Keratinocyte (primary cell): ENCODE measurements around the gene CRYGB. TPM values are rescaled to one million over a fixed set of nuclear protein-coding genes. Genes with fewer than 3 reads are reported as not detected.

Experiments
- DNase-seq: peaks from one replicate; pipeline ENCODE4 v3.0.0-alpha.2; 2011; ENCODE audit warnings: low read depth, missing footprints, low spot score
- FAIRE-seq: peaks from 2 replicates; lab custom pipeline; 2011; peaks lifted over from hg19 to GRCh38; lab: Jason Lieb, UNC
- H2AFZ ChIP-seq: 2 replicates; pipeline ENCODE4 v1.6.0; 2012; ENCODE audit warnings: low read length, control low read depth, inconsistent platforms; ENCODE audit not compliant: control insufficient read depth
- H3K27ac ChIP-seq: 2 replicates; pipeline ENCODE4 v1.5.1; 2011; ENCODE audit warnings: low read length; ENCODE audit not compliant: control insufficient read depth, insufficient read depth
- H3K27me3 ChIP-seq: 3 replicates; pipeline ENCODE4 v1.6.0; 2011; ENCODE audit warnings: low read length; ENCODE audit not compliant: control insufficient read depth, insufficient read depth; ENCODE audit errors: extremely low read depth
- H3K36me3 ChIP-seq, 2 experiments: 2 replicates in 1 of 2; 3 replicates in 1 of 2; pipeline ENCODE4 v1.5.1; 2011; ENCODE audit warnings: low read length in 2 of 2, mild to moderate bottlenecking in 1 of 2; ENCODE audit not compliant: control insufficient read depth in 2 of 2, insufficient read depth in 2 of 2; ENCODE audit errors: extremely low read depth in 1 of 2
- H3K4me1 ChIP-seq: 3 replicates; pipeline ENCODE4 v1.5.1; 2011; ENCODE audit warnings: low read length; ENCODE audit not compliant: control insufficient read depth, insufficient read depth; ENCODE audit errors: extremely low read depth
- H3K4me2 ChIP-seq: 3 replicates; pipeline ENCODE4 v1.6.0; 2011; ENCODE audit warnings: low read depth, low read length; ENCODE audit not compliant: control insufficient read depth, insufficient read depth; ENCODE audit errors: extremely low read depth
- H3K4me3 ChIP-seq, 3 experiments: fragments of 200-600 bp in 1 of 3; sonication (generic) in 1 of 3; 2 replicates in 2 of 3; 3 replicates in 1 of 3; pipeline ENCODE4 v1.5.1; 2011 to 2016; ENCODE audit warnings: low read length in 3 of 3, mild to moderate bottlenecking in 3 of 3, control low read depth in 2 of 3, inconsistent platforms in 1 of 3, low read depth in 1 of 3, mixed read lengths in 1 of 3, mixed run types in 1 of 3, moderate library complexity in 1 of 3; ENCODE audit not compliant: control insufficient read depth in 2 of 3, insufficient read depth in 2 of 3; ENCODE audit errors: extremely low read depth in 1 of 3
- H3K79me2 ChIP-seq: 2 replicates; pipeline ENCODE4 v1.6.0; 2012; ENCODE audit warnings: low read length; ENCODE audit not compliant: control insufficient read depth, insufficient read depth
- H3K9ac ChIP-seq: 3 replicates; pipeline ENCODE4 v1.6.0; 2011; ENCODE audit warnings: low read length; ENCODE audit not compliant: control insufficient read depth, insufficient read depth; ENCODE audit errors: extremely low read depth
- H3K9me1 ChIP-seq: 3 replicates; pipeline ENCODE4 v1.6.0; 2011; ENCODE audit warnings: low read length; ENCODE audit not compliant: control insufficient read depth, insufficient read depth; ENCODE audit errors: extremely low read depth
- H3K9me3 ChIP-seq: 2 replicates; pipeline ENCODE4 v1.5.1; 2012; ENCODE audit warnings: low read depth, low read length; ENCODE audit not compliant: control insufficient read depth
- H4K20me1 ChIP-seq: 3 replicates; pipeline ENCODE4 v1.6.0; 2011; ENCODE audit warnings: low read length; ENCODE audit not compliant: control insufficient read depth, insufficient read depth; ENCODE audit errors: extremely low read depth
- CTCF ChIP-seq, 3 experiments: IDR thresholded peaks in 1 of 3; conservative IDR thresholded peaks in 1 of 3; optimal IDR thresholded peaks in 1 of 3; 2 replicates in 2 of 3; 3 replicates in 1 of 3; pipeline versions ENCODE3 to v1.5.1; 2011; ENCODE audit warnings: low read length in 3 of 3, mild to moderate bottlenecking in 3 of 3, moderate library complexity in 2 of 3, control low read depth in 1 of 3, inconsistent platforms in 1 of 3; ENCODE audit not compliant: insufficient read depth in 2 of 3; ENCODE audit errors: extremely low read depth in 1 of 3
- EZH2 ChIP-seq: IDR thresholded peaks from one replicate; pipeline ENCODE4 v1.6.1; 2012; ENCODE audit warnings: inconsistent platforms, mild to moderate bottlenecking, low read length, moderate library complexity
- dilution Hi-C: fragments of 300-500 bp; cut with MboI; formaldehyde crosslinking; loops from one replicate; pipeline ENCODE4 v1.7.0; 2020; ENCODE audit warnings: low sequenced_read_pairs; ENCODE audit not compliant: extremely low pct_ligation_motif_present
- polyA plus RNA-seq, 5 experiments: library from polyadenylated mRNA; depleted of rRNA in 3 of 5; stranded (reverse) in 3 of 5; stranded (forward) in 1 of 5; unstranded in 1 of 5; fragments of >200 nt; gene quantifications; 1 replicate in 1 of 5; 2 replicates in 3 of 5; 3 replicates in 1 of 5; pipeline versions ENCODE4 v1.2.1 to v1.2.3, GENCODE V29; 2011 to 2012; ENCODE audit warnings: missing spikeins in 2 of 5, low read depth in 1 of 5, low replicate concordance in 1 of 5

The CRYGB gene
- polyA plus RNA-seq, 1 donor (not counting 4 experiments of a cell fraction or from before 2014, with no cell fraction given), result not detected

- H3K79me2 ChIP-seq, result no peaks in the 10 kb centered on the region
- no peak overlapping the region for H3K4me3 ChIP-seq
- no peak overlapping the region for H3K27ac ChIP-seq
- H3K27me3 ChIP-seq, result no peaks in the 10 kb centered on the region
- peak overlapping the region; percentile 47 for H3K4me2 ChIP-seq
- FAIRE-seq (peak; percentile 59), DNase-seq (no peak)
- H4K20me1 ChIP-seq, result no peaks in the 10 kb centered on the region
- H2AFZ ChIP-seq, result no peak overlapping the region
- peaks cover 9% of the 10 kb centered on the region for H3K4me1 ChIP-seq
- TF ChIP-seq EZH2 (no peak), CTCF (optimal IDR thresholded peaks at IDR 0.05 in 1 of 3, IDR thresholded peaks at IDR 0.05 in 1 of 3, conservative IDR thresholded peaks at IDR 0.05 in 1 of 3; ENCODE audit: extremely low read depth in 1 of 3, insufficient read depth in 2 of 3, low read length in 3 of 3) (no peak)
- dilution Hi-C loops, result no loop called here
- no peaks in the 10 kb centered on the region for H3K9me1 ChIP-seq
- H3K9ac ChIP-seq, result no peak overlapping the region
- no peaks in the 10 kb centered on the region for H3K9me3 ChIP-seq
- no peaks in the 10 kb centered on the region for H3K36me3 ChIP-seq
Measured at GRCh38 chr2:208192611-208193236, 46.8 kb upstream of the CRYGB start.

- dilution Hi-C loops, result no loop called here
- Histone ChIP-seq H3K4me2 (no peak within 1 kb of the TSS), H3K9me3 (no peaks in the 10 kb centered on the region), H3K4me1 (peaks cover 9% of the 10 kb centered on the region), H4K20me1 (no peaks in the 10 kb centered on the region), H3K36me3 (no peaks in the 10 kb centered on the region), H3K4me3 (no peak within 1 kb of the TSS), H3K9ac (no peak within 1 kb of the TSS), H3K27ac (no peak within 1 kb of the TSS), H3K79me2 (no peaks in the 10 kb centered on the region), H2AFZ (no peak within 1 kb of the TSS), H3K9me1 (no peaks in the 10 kb centered on the region), H3K27me3 (no peaks in the 10 kb centered on the region)
- FAIRE-seq (no peak), DNase-seq (no peak)
- no peak for TF ChIP-seq EZH2
- TF ChIP-seq CTCF (optimal IDR thresholded peaks at IDR 0.05 in 1 of 3, IDR thresholded peaks at IDR 0.05 in 1 of 3, conservative IDR thresholded peaks at IDR 0.05 in 1 of 3; ENCODE audit: extremely low read depth in 1 of 3, insufficient read depth in 2 of 3, low read length in 3 of 3), result no peak
Measured at GRCh38 chr2:208189810-208190503, 44.0 kb upstream of the CRYGB start, which contains the start of gene C2orf80. TSS of gene C2orf80 (minus strand) at chr2:208190030. CDS start at chr2:208186986, 3,044 bp downstream.
